MCF 10A (cell line): ENCODE data around the gene TMEM221. TPM values are rescaled to one million over a fixed set of nuclear protein-coding genes. Genes with fewer than 3 reads are reported as not detected.

Experiments used
- BruUV-seq: library from RNA; stranded (reverse); fragments of 400-500 nt; replicated peaks from 2 replicates; lab custom pipeline; 2021; lab: Mats Ljungman, UMichigan
- CTCF ChIA-PET: fragments of 300-600 bp; sonication (Branson Sonifier 250); formaldehyde crosslinking; extraction: SDS; loops from one replicate; lab custom pipeline; 2021; ENCODE audit warnings: antibody characterized with exemption, inconsistent platforms; lab: Yijun Ruan, JAX
- POLR2A ChIA-PET: fragments of 300-600, 350-650 bp; sonication (Branson Sonifier 250); formaldehyde crosslinking; extraction: SDS; loops from one replicate; lab custom pipeline; 2020; ENCODE audit warnings: antibody characterized with exemption, inconsistent platforms; lab: Yijun Ruan, JAX
- DNase-seq: peaks from one replicate; pipeline ENCODE4 v3.0.0-alpha.2; 2018; ENCODE audit not compliant: unreplicated experiment
- H3K27ac Mint-ChIP-seq: one replicate; pipeline ENCODE4 v1.8.0; 2022; ENCODE audit warnings: mild to moderate bottlenecking, low read depth, mixed read lengths; ENCODE audit not compliant: unreplicated experiment
- H3K27me3 Mint-ChIP-seq: one replicate; pipeline ENCODE4 v1.8.0; 2022; ENCODE audit warnings: mixed read lengths; ENCODE audit not compliant: insufficient read depth, unreplicated experiment
- H3K36me3 Mint-ChIP-seq: one replicate; pipeline ENCODE4 v1.8.0; 2022; ENCODE audit warnings: mild to moderate bottlenecking, moderate library complexity, mixed read lengths; ENCODE audit not compliant: insufficient read depth, unreplicated experiment
- H3K4me1 Mint-ChIP-seq: one replicate; pipeline ENCODE4 v1.8.0; 2022; ENCODE audit warnings: mixed read lengths; ENCODE audit not compliant: insufficient read depth, unreplicated experiment
- H3K4me3 Mint-ChIP-seq: one replicate; pipeline ENCODE4 v1.8.0; 2022; ENCODE audit warnings: mild to moderate bottlenecking, moderate library complexity, mixed read lengths; ENCODE audit not compliant: unreplicated experiment
- H3K9me3 Mint-ChIP-seq: one replicate; pipeline ENCODE4 v1.8.0; 2022; ENCODE audit warnings: mixed read lengths; ENCODE audit not compliant: unreplicated experiment
- intact Hi-C: fragments of 100-400 bp; cut with micrococcal nuclease; formaldehyde crosslinking; loops from 2 replicates; pipeline ENCODE4 v1.14.1; 2022
- total RNA-seq: library from RNA; stranded (reverse); gene quantifications from 2 replicates; pipeline ENCODE4 v1.2.3, GENCODE V29; 2022
- TF ChIP-seq, protein P1 (sequence below): fragments of 200-600 bp; IDR thresholded peaks from one replicate; pipeline ENCODE4 v1.8.0; 2022; ENCODE audit warnings: antibody characterized with exemption, mild to moderate bottlenecking; ENCODE audit not compliant: unreplicated experiment

TMEM221 gene
- total RNA-seq, 1 experiment from 2014 or later, result not detected

DNA sequence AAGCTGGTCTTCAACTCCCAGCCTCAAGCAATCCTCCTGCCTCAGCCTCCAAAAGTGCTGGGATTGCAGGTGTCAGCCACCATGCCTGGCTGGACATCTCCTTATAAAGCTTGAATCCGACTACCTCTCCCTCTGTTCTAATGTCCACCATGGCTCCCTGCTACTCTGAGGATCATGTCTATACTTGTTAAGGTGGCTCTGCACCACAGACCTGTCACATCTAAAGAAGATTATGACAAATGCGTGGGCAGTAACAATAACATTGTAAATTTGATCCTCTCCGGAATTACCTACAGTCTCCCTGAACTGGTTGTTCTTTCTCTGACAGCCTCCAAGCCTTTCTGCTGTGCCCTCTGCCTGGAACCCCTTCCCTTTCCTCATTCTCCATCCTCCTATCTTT lies 10.5 kb upstream of the TMEM221 start:
- BruUV-seq, result no TSS peak
- Mint-ChIP-seq H3K4me1 (no peaks in the 10 kb centered on the region), H3K36me3 (no peaks in the 10 kb centered on the region), H3K27me3 (no peaks in the 10 kb centered on the region), H3K9me3 (no peaks in the 10 kb centered on the region), H3K27ac (no peak overlapping the region), H3K4me3 (no peak overlapping the region)
- ChIA-PET POLR2A (no interaction called here), CTCF (no interaction called here)
- intact Hi-C loops, result no loop called here
- DNase-seq, result peak; percentile 37
- TF ChIP-seq, protein P1, sequence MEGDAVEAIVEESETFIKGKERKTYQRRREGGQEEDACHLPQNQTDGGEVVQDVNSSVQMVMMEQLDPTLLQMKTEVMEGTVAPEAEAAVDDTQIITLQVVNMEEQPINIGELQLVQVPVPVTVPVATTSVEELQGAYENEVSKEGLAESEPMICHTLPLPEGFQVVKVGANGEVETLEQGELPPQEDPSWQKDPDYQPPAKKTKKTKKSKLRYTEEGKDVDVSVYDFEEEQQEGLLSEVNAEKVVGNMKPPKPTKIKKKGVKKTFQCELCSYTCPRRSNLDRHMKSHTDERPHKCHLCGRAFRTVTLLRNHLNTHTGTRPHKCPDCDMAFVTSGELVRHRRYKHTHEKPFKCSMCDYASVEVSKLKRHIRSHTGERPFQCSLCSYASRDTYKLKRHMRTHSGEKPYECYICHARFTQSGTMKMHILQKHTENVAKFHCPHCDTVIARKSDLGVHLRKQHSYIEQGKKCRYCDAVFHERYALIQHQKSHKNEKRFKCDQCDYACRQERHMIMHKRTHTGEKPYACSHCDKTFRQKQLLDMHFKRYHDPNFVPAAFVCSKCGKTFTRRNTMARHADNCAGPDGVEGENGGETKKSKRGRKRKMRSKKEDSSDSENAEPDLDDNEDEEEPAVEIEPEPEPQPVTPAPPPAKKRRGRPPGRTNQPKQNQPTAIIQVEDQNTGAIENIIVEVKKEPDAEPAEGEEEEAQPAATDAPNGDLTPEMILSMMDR, result no peak

DNA sequence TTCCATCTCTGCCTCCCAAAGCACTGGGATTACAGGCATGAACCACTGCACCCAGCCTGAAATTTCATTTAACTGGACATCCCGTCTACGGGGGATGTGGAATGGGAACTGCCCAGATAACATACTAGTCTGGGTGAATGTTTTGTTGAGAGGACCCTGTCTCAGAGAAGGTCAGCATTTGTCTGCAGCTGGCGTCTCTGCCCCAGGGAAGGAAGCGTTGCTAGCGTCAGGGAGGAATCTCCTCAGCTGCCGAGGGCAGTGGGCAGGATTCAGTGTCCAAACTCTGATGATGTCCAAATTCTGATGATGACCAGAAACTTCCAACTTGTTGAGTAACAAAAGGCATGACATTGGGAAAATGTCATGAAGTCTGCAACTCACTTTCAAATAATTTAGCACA lies 9.1 kb upstream of the TMEM221 start:
- H3K4me3 Mint-ChIP-seq, result no peak overlapping the region
- no peak for DNase-seq
- no peaks in the 10 kb centered on the region for H3K27me3 Mint-ChIP-seq
- POLR2A ChIA-PET, result no interaction called here
- CTCF ChIA-PET, result interaction anchor here (0.6 to 0.9 kb wide), 5 partner anchors 9 to 327 kb away, joined by 3 to 4 read pairs (median 3); no protein-coding TSS in a partner anchor
- no peaks in the 10 kb centered on the region for H3K9me3 Mint-ChIP-seq
- intact Hi-C loops, result no loop called here
- TF ChIP-seq, protein P1, result no peak
- H3K36me3 Mint-ChIP-seq, result no peaks in the 10 kb centered on the region
- no peak overlapping the region for H3K27ac Mint-ChIP-seq
- no peaks in the 10 kb centered on the region for H3K4me1 Mint-ChIP-seq
- no TSS peak for BruUV-seq

DNA sequence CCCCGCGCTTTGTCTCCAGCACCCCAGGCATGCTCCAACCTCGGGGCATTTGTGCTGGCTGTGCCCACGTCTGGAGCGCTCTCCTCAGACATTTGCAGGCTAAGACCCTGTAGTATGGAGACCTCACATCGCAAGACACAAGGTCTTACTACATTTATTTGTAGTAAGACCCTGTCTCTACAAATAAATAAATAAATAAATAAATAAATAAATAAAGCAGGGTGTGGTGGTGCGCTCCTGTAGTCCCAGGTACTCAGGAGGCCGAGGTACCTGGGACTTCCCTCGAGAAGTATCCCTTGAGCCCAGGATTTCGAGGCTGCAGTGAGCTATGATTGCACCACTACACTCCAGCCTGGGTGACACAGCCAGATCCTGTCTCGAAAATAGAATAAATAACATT lies 7.7 kb upstream of the TMEM221 start:
- ChIA-PET CTCF (no interaction called here), POLR2A (no interaction called here)
- no peak overlapping the region for H3K27ac Mint-ChIP-seq
- TF ChIP-seq, protein P1, result no peak
- H3K27me3 Mint-ChIP-seq, result no peaks in the 10 kb centered on the region
- H3K4me3 Mint-ChIP-seq, result no peak overlapping the region
- no peaks in the 10 kb centered on the region for H3K4me1 Mint-ChIP-seq
- H3K36me3 Mint-ChIP-seq, result no peaks in the 10 kb centered on the region
- no TSS peak for BruUV-seq
- no peaks in the 10 kb centered on the region for H3K9me3 Mint-ChIP-seq
- intact Hi-C loops, result no loop called here
- no peak for DNase-seq

DNA sequence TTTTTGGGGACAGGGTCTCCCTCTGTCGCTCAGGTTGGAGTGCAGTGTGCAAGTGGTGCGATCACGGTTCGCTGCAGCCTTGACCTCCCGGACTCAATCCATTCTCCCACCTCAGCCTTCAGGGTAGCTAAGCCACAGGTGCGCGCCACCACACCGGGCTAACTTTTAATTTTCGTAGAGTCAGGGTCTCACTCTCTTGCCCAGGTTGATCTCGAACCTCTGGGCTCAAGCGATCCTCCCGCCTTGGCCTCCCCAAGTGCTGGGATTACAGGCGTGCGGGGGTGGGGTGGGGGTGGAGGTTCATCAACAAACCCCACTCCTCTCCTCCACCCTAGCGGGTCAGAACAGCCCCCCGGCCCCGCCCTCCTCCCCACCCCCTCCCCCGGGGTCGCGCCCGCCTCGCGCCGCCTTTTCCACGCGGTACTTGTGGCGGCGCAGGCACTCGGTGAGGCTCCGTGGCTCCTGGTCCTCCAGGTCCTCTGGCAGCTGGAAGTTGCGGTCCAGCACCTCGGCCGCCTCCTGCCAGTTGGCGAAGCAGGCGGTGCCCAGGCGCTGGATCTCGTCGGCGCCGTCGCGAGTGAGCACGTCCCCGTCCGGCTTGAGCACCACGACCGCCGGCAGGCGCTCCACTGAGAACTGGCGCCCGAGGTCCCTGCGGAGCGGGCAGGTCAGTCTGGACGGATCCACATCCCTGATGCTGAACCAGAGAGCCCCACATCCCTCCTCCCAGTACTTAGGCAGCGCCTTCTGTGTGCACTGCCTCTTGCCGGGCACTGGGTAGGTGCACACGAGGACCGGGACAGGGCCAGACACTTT lies 7.0 kb upstream of the TMEM221 start:
- TF ChIP-seq, protein P1, result no peak
- no peaks in the 10 kb centered on the region for H3K9me3 Mint-ChIP-seq
- POLR2A ChIA-PET, result no interaction called here
- H3K27me3 Mint-ChIP-seq, result no peaks in the 10 kb centered on the region
- no TSS peak for BruUV-seq
- no peaks in the 10 kb centered on the region for H3K4me1 Mint-ChIP-seq
- no peaks in the 10 kb centered on the region for H3K36me3 Mint-ChIP-seq
- CTCF ChIA-PET, result interaction anchor here (0.5 to 1.3 kb wide), 5 partner anchors 10 to 319 kb away, joined by 3 to 4 read pairs (median 4); no protein-coding TSS in a partner anchor
- no peak overlapping the region for H3K4me3 Mint-ChIP-seq
- no peak overlapping the region for H3K27ac Mint-ChIP-seq
- no peak for DNase-seq
- intact Hi-C loops, result no loop called here
